ENCODE measurements around the gene RAD52. TPM values are rescaled to one million over a fixed set of nuclear protein-coding genes. Genes with fewer than 3 reads are reported as not detected.

The RAD52 gene
- total RNA-seq, 1 experiment from 2014 or later = 15.3 TPM

GRCh38 chr12:955939-956338 lies 6.4 kb upstream of the RAD52 start:
- H3K23me2 ChIP-seq (ENCODE audit: insufficient read length, low read depth, low read length, poor library complexity, severe bottlenecking) = no peaks in the 10 kb centered on the region
- H3K27me3 Mint-ChIP-seq (ENCODE audit: low read depth) = no peaks in the 10 kb centered on the region
- H3K27ac ChIP-seq (ENCODE audit: insufficient read length, low read depth, low read length) = no peak overlapping the region
- H4K5ac ChIP-seq (ENCODE audit: insufficient read length, low read depth, low read length) = no peak overlapping the region
- no peaks in the 10 kb centered on the region for H3K79me1 ChIP-seq (ENCODE audit: insufficient read depth, low read depth, low read length, poor library complexity, severe bottlenecking)
- H3K9me3 Mint-ChIP-seq = no peaks in the 10 kb centered on the region; a peak in 1 of 5 replicates
- no peaks in the 10 kb centered on the region for H3K79me2 ChIP-seq (ENCODE audit: insufficient read depth, low read length)
- no peak overlapping the region for H3K4ac ChIP-seq (ENCODE audit: low read depth, low read length)
- H3K9ac ChIP-seq (ENCODE audit: extremely low read depth, insufficient read length, low read length) = no peak overlapping the region
- WGBS (ENCODE audit: extremely low coverage, insufficient read length, low lambda C conversion rate) = no CpG with 5 or more reads among the region's 6 CpGs
- no peak overlapping the region for H2BK120ac ChIP-seq (ENCODE audit: low read depth, low read length, poor library complexity, severe bottlenecking)
- H2AK5ac ChIP-seq (ENCODE audit: insufficient read length, low read length) = no peak overlapping the region
- H4K91ac ChIP-seq (ENCODE audit: insufficient read length, low read depth, low read length) = no peak overlapping the region
- no peak overlapping the region for H4K8ac ChIP-seq (replicated peaks; ENCODE audit: insufficient read length, low read depth, low read length)
- no peak overlapping the region for H3T11ph ChIP-seq (ENCODE audit: low read length)
- no peak overlapping the region for H3K18ac ChIP-seq (ENCODE audit: insufficient read length, low read depth, low read length)
- no peak overlapping the region for H3K4me2 ChIP-seq (ENCODE audit: insufficient read depth, insufficient read length, low read length)
- TF ChIP-seq, protein P1, sequence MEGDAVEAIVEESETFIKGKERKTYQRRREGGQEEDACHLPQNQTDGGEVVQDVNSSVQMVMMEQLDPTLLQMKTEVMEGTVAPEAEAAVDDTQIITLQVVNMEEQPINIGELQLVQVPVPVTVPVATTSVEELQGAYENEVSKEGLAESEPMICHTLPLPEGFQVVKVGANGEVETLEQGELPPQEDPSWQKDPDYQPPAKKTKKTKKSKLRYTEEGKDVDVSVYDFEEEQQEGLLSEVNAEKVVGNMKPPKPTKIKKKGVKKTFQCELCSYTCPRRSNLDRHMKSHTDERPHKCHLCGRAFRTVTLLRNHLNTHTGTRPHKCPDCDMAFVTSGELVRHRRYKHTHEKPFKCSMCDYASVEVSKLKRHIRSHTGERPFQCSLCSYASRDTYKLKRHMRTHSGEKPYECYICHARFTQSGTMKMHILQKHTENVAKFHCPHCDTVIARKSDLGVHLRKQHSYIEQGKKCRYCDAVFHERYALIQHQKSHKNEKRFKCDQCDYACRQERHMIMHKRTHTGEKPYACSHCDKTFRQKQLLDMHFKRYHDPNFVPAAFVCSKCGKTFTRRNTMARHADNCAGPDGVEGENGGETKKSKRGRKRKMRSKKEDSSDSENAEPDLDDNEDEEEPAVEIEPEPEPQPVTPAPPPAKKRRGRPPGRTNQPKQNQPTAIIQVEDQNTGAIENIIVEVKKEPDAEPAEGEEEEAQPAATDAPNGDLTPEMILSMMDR (conservative IDR thresholded peaks at IDR 0.05) = no peak
- H3K4me1 ChIP-seq (ENCODE audit: insufficient read depth, low read length) = no peaks in the 10 kb centered on the region; the same call in 1 of the 2 replicates
- no peaks in the 10 kb centered on the region for H3K9me3 ChIP-seq (ENCODE audit: control insufficient read depth, low read depth, low read length)
- H2BK15ac ChIP-seq (ENCODE audit: low read depth, low read length) = no peak overlapping the region
- H3K14ac ChIP-seq (ENCODE audit: insufficient read depth, low read length) = no peak overlapping the region
- no peaks in the 10 kb centered on the region for H4K20me1 ChIP-seq (ENCODE audit: control insufficient read depth, insufficient read depth, insufficient read length)
- no peaks in the 10 kb centered on the region for H3K27me3 ChIP-seq (ENCODE audit: insufficient read depth, low read length)
- H2BK12ac ChIP-seq (ENCODE audit: insufficient read length, low read depth, low read length) = no peak overlapping the region
- no peak overlapping the region for H2BK5ac ChIP-seq (ENCODE audit: insufficient read length, low read length)
- no peak overlapping the region for H3K23ac ChIP-seq (ENCODE audit: insufficient read length, low read depth, low read length)
- no peak for DNase-seq
- H3K4me1 Mint-ChIP-seq = peaks cover 7% of the 10 kb centered on the region in 2 experiments
- H3K56ac ChIP-seq (ENCODE audit: insufficient read length, low read depth, low read length) = no peak overlapping the region
- H3K4me3 Mint-ChIP-seq = no peak overlapping the region
- no peak overlapping the region for H2BK20ac ChIP-seq (ENCODE audit: low read depth, low read length, poor library complexity, severe bottlenecking)
- H3K36me3 Mint-ChIP-seq (ENCODE audit: insufficient read depth in 1 of 3, low read depth in 3 of 3) = no peaks in the 10 kb centered on the region
- no peak overlapping the region for H3K27ac Mint-ChIP-seq
- no peak overlapping the region for H2AFZ ChIP-seq (ENCODE audit: low read length)
